Midbrain (tissue), 1 donor: ENCODE results near the gene CIRBP.

Experiments
- DNase-seq: peaks from one replicate; lab custom pipeline; 2025; lab: John Stamatoyannopoulos, UW

The CIRBP gene

GRCh38 chr19:1269065-1269477 is at the start of gene CIRBP:
CIRBP (plus strand) TSS chr19:1269332; CDS start chr19:1270934, 1,602 bp downstream.
- peak; percentile 99 for DNase-seq

GRCh38 chr19:1219786-1220476 is 49.2 kb upstream of the CIRBP start:
- DNase-seq = no peak

- DNase-seq = no peak
These were observed 48.6 kb upstream of the CIRBP start for GRCh38 chr19:1220477-1220930.

- DNase-seq = peak; percentile 74
These were observed 47.9 kb upstream of the CIRBP start for GRCh38 chr19:1220976-1221903.

- DNase-seq = no peak
These were observed 47.3 kb upstream of the CIRBP start for GRCh38 chr19:1221904-1222255.

GRCh38 chr19:1222394-1222793 is 46.7 kb upstream of the CIRBP start:
- DNase-seq = no peak

GRCh38 chr19:1223018-1223855 is 45.9 kb upstream of the CIRBP start:
- no peak for DNase-seq

- DNase-seq = no peak
These were observed 44.9 kb upstream of the CIRBP start for GRCh38 chr19:1224047-1224825.

GRCh38 chr19:1224847-1225246 is 44.3 kb upstream of the CIRBP start:
- DNase-seq = no peak

GRCh38 chr19:1225440-1226226 is 43.5 kb upstream of the CIRBP start:
- DNase-seq = no peak

GRCh38 chr19:1226227-1226518 is 43.0 kb upstream of the CIRBP start:
- no peak for DNase-seq

- DNase-seq = no peak
These were observed 42.4 kb upstream of the CIRBP start for GRCh38 chr19:1226522-1227303.

GRCh38 chr19:1227304-1228054 is 41.7 kb upstream of the CIRBP start:
- DNase-seq = no peak

- DNase-seq = no peak
These were observed 40.8 kb upstream of the CIRBP start for GRCh38 chr19:1228161-1228957.

- DNase-seq = no peak
These were observed 39.8 kb upstream of the CIRBP start for GRCh38 chr19:1229056-1229923.

GRCh38 chr19:1229924-1230782 is 39.0 kb upstream of the CIRBP start:
- no peak for DNase-seq
